ACC112 (cell line): ENCODE data around the gene FNBP1L.

Experiments
- H2AFZ ChIP-seq: fragments of 200-600 bp; sonication (generic); one replicate; pipeline ENCODE4 v1.6.0; 2017; ENCODE audit warnings: antibody characterized with exemption, low read length; ENCODE audit not compliant: unreplicated experiment
- H3K27ac ChIP-seq: fragments of 200-600 bp; sonication (generic); 2 replicates; pipeline ENCODE4 v1.5.1; 2014; ENCODE audit warnings: low read depth, mild to moderate bottlenecking, antibody characterized with exemption, low read length, moderate library complexity
- H3K27me3 ChIP-seq: fragments of 200-600 bp; sonication (generic); 2 replicates; pipeline ENCODE4 v1.6.1; 2014; ENCODE audit warnings: mild to moderate bottlenecking, antibody characterized with exemption, low read length, moderate library complexity, mixed read lengths; ENCODE audit not compliant: insufficient read depth
- H3K36me3 ChIP-seq: fragments of 200-600 bp; sonication (generic); 2 replicates; pipeline ENCODE4 v1.6.1; 2016; ENCODE audit warnings: mild to moderate bottlenecking, antibody characterized with exemption, low read length, moderate library complexity, mixed read lengths; ENCODE audit not compliant: insufficient read depth
- H3K4me1 ChIP-seq: fragments of 200-600 bp; sonication (generic); one replicate; pipeline ENCODE4 v1.6.1; 2016; ENCODE audit warnings: low read length, mixed read lengths; ENCODE audit not compliant: insufficient read depth, unreplicated experiment, control insufficient read depth
- H3K4me3 ChIP-seq: fragments of 200-600 bp; sonication (generic); 2 replicates; pipeline ENCODE4 v1.5.1; 2014; ENCODE audit warnings: mild to moderate bottlenecking, low read depth, low read length
- H3K79me2 ChIP-seq: fragments of 200-600 bp; sonication (generic); one replicate; pipeline ENCODE4 v1.6.0; 2016; ENCODE audit warnings: low read length; ENCODE audit not compliant: control insufficient read depth, unreplicated experiment, insufficient read depth

Gene FNBP1L

DNA sequence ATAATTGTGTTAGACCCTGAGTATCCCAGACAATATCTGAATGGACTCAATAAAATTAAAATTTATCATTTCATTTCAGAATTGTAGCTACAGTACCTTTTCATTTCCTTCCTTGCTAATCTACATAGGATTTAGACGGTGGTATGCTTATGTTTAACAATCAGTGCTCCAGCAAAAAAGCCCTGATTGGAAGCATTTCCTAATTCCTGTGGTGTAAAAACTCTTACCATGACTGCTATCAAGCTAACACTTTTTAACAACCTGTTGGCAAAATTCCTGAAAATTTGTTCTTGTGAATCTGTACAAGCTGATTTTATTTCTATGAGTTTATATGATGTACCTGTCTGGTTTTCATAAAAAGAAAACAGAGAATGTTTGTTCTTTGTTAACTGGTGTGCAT, 5.2 kb upstream of the FNBP1L start:
- no peaks in the 10 kb centered on the region for H3K79me2 ChIP-seq
- no peak overlapping the region for H3K27ac ChIP-seq
- H3K4me1 ChIP-seq = no peaks in the 10 kb centered on the region
- no peaks in the 10 kb centered on the region for H3K36me3 ChIP-seq
- H2AFZ ChIP-seq = no peak overlapping the region
- no peaks in the 10 kb centered on the region for H3K27me3 ChIP-seq
- no peak overlapping the region for H3K4me3 ChIP-seq

DNA sequence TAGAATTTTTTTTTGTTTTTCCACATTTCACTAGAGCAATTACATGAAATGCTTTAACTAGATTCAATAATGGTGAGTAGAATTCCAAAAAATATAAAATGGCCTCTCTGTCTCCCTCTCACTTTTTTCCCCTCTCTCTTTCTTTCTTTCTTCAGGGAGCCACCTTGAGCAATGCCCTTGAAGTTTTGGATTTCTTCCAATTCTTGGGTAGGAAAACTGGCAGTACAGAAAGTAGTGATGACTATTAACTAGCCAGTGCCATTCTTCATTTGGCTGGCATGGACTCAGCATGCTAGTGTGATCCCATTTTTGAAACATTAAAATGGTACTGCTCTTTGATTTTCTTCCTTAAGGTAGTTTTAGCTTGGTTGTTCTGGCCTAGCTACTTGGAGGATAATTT, 4.5 kb upstream of the FNBP1L start:
- Histone ChIP-seq H3K4me1 (no peaks in the 10 kb centered on the region), H3K79me2 (peaks cover 3% of the 10 kb centered on the region), H3K4me3 (no peak overlapping the region), H3K27ac (no peak overlapping the region), H2AFZ (no peak overlapping the region), H3K36me3 (no peaks in the 10 kb centered on the region), H3K27me3 (no peaks in the 10 kb centered on the region)

DNA sequence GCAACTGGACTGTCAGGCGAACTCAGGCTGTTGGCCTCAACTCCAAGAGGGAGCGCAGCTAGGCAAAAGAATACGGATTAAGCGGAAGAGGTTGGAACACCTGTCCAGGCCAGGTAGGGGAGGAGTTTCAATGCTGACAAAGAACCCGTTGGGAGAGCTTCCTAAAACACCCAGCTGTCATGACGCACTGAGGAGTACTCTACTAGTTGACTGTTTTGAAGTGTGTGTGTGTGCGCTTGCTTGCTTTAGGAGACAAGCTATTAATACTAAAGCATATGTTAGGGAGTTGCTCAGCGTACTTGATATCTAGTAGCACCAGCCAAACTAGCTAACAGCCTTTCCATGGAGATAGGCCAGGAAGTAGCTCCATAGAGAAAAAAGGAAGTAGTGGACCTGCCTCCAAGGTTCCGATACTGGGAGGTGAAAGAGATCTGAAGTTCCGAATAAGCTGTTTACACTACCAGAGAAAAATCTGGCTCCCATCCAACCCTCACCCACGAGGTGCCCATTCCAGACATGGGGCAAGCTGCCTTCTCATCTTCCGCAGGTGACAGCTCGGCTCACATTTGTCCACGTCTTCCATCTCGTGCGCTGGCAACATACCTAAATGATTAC, 974 bp upstream of the FNBP1L start:
- Histone ChIP-seq H3K27ac (no peak overlapping the region), H3K27me3 (no peaks in the 10 kb centered on the region), H2AFZ (peak overlapping the region; percentile 95), H3K79me2 (peaks cover 28% of the 10 kb centered on the region), H3K4me1 (peaks cover 9% of the 10 kb centered on the region), H3K36me3 (no peaks in the 10 kb centered on the region), H3K4me3 (no peak overlapping the region; the same call in 1 of the 2 replicates)

- Histone ChIP-seq H3K36me3 (no peaks in the 10 kb centered on the region), H3K4me3 (peak overlapping the region; percentile 99), H3K27ac (no peak overlapping the region), H2AFZ (peak overlapping the region; percentile 95), H3K79me2 (peaks cover 42% of the 10 kb centered on the region), H3K27me3 (no peaks in the 10 kb centered on the region), H3K4me1 (peaks cover 9% of the 10 kb centered on the region)
Measured at GRCh38 chr1:93448292-93448982, 519 bp downstream of the FNBP1L start.

DNA sequence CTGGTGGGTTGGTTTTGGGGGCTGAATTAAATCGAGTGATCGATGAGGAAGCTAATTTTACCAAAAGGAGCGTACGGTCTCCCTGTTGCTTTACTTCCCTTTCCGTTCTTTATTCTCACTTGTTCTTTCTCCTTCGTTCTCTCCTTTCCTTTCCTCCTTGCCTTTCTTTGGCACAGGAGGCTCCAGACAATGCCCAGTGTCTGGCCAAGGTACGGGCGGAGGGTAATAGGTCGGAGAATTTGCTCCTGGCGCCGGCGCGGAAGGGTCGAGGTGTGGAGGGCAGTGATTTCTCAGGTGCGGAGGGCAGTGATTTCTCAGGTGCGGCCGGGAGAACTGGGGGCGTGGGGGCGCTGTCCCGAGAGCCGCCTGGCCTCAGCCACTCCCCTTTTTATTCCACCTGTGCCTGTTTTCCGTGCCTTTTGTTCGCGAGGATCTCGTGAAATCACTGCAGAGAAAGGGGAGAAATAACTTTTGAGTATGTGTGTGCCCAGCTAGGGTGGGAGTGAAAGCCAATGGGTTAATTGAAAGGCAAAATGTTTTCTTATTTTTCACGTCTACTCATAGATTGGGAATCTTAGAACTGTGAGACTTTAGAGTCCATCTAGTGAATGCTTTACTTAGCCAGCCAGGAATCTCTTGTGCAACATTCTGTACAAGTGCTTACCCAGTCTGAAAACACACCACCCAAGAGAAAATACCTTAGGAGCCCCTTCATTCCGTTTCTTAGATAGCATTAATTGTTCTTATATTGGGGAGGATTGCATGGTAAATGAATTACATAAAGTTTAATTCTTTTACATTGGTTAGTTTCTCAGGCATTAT, 1.3 kb downstream of the FNBP1L start:
- peaks cover 15% of the 10 kb centered on the region for H3K4me1 ChIP-seq
- peaks cover 48% of the 10 kb centered on the region for H3K79me2 ChIP-seq
- no peaks in the 10 kb centered on the region for H3K27me3 ChIP-seq
- H3K27ac ChIP-seq = no peak overlapping the region
- H3K36me3 ChIP-seq = no peaks in the 10 kb centered on the region
- H3K4me3 ChIP-seq = peak overlapping the region; percentile 99
- H2AFZ ChIP-seq = peak overlapping the region; percentile 95

DNA sequence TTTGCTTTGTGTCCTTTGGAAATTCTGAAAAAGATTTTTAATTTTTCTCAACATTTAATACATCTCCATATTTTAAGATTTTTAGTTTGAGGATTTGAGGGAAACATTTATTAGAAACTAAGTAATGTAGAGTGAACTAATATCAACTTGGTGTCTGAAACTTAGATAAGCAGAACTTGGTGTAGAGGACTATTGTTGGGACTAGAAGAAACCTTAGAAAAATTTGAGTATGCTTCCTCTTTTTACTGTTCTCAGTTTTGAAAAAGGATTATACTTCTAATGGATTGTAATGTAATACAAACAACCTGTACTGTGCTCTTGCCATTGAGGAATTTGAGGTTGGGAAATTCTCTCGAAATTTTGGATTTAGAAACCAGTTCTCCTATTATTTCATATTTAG, 2.4 kb downstream of the FNBP1L start:
- H3K36me3 ChIP-seq = no peaks in the 10 kb centered on the region
- H3K4me3 ChIP-seq = no peak overlapping the region
- no peaks in the 10 kb centered on the region for H3K27me3 ChIP-seq
- no peak overlapping the region for H3K27ac ChIP-seq
- H3K4me1 ChIP-seq = peaks cover 17% of the 10 kb centered on the region
- no peak overlapping the region for H2AFZ ChIP-seq
- peaks cover 53% of the 10 kb centered on the region for H3K79me2 ChIP-seq

DNA sequence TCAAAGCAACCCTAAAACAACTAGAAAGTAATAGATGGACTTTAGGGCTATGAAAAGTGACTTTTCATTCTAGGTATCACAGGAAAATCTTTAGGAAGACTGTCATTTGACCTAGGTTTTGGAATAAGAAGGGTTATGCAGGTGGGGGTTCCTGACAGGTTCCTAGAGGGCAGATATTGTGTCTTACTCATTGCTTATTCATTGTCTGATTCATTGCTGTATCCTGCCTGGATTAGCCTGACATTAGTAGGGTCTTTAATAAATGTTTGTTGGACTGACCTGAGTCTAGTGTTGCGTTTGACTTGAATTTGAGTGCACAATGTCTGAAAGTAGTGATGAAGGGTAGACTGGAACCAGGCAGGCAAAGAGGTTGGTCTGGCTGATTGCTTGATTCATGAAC, 6.0 kb downstream of the FNBP1L start:
- Histone ChIP-seq H3K79me2 (peaks cover 67% of the 10 kb centered on the region), H2AFZ (no peak overlapping the region)

DNA sequence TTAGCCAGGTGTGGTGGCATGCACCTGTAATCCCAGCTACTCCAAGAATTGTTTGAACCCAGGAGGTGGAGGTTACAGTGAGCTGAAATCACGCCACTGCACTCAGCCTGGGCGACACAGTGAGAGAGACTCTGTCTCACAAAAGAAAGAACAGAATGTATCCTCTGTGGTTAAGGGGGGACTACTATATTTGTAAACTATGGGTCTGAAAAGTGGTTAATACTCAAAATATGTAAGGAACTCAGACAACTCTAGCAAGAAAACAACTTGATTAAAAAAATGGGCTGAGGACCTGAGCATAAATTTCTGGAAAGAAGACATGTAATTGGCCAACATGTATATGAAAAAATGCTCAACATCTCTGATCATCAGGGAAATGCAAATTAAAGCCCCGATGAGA, 11.2 kb downstream of the FNBP1L start:
- no peak overlapping the region for H3K4me3 ChIP-seq
- no peak overlapping the region for H3K27ac ChIP-seq
- H3K4me1 ChIP-seq = peaks cover 2% of the 10 kb centered on the region
- no peak overlapping the region for H2AFZ ChIP-seq
- H3K79me2 ChIP-seq = peaks cover 49% of the 10 kb centered on the region
- no peaks in the 10 kb centered on the region for H3K27me3 ChIP-seq
- peaks cover 11% of the 10 kb centered on the region; the same call in 1 of the 2 replicates for H3K36me3 ChIP-seq

More for the DNA sequence above, 6.0 kb downstream of the FNBP1L start:
- Histone ChIP-seq H3K4me1 (peaks cover 17% of the 10 kb centered on the region), H3K36me3 (peaks cover 7% of the 10 kb centered on the region; the same call in 1 of the 2 replicates), H3K4me3 (no peak overlapping the region), H3K27ac (no peak overlapping the region), H3K27me3 (no peaks in the 10 kb centered on the region)

DNA sequence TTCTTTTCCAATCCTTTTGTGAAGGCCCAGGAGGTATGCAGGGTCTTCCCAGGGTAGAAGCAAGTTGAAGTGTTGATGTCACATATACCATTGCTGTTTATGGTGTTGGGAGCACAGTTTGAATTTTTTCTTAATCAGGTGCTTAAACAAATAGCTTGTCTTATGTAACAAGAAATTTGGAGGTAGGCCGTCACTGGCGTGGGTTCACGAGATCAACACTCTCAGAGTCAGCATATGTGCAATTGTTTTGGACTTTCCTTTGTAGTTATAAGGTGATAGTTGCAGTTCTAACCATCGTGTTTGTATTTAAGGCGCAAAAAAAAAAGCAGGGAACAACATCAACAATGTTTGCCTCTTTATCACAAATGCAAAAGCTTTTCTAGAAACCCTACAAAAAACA, 13.3 kb downstream of the FNBP1L start:
- Histone ChIP-seq H3K27me3 (no peaks in the 10 kb centered on the region), H3K36me3 (peaks cover 11% of the 10 kb centered on the region; the same call in 1 of the 2 replicates), H3K79me2 (peaks cover 39% of the 10 kb centered on the region), H2AFZ (no peak overlapping the region), H3K4me1 (no peaks in the 10 kb centered on the region), H3K4me3 (no peak overlapping the region), H3K27ac (no peak overlapping the region)

GRCh38 chr1:93463960-93464359, 16.0 kb downstream of the FNBP1L start:
- peaks cover 42% of the 10 kb centered on the region for H3K79me2 ChIP-seq
- H3K4me3 ChIP-seq = no peak overlapping the region
- H3K27ac ChIP-seq = no peak overlapping the region
- no peak overlapping the region for H2AFZ ChIP-seq
- H3K36me3 ChIP-seq = 0 out of 2 replicates have a peak, but pooled peaks cover 4% of the 10 kb centered on the region
- H3K27me3 ChIP-seq = no peaks in the 10 kb centered on the region
- H3K4me1 ChIP-seq = no peaks in the 10 kb centered on the region
